NCI-H2029 treated with DMSO at 0.1 percent for 48 hours (cell line): ENCODE data around the gene POU3F3.

Experiments
- DNase-seq: peaks from one replicate; lab custom pipeline; 2025; lab: John Stamatoyannopoulos, UW

POU3F3 gene

DNA sequence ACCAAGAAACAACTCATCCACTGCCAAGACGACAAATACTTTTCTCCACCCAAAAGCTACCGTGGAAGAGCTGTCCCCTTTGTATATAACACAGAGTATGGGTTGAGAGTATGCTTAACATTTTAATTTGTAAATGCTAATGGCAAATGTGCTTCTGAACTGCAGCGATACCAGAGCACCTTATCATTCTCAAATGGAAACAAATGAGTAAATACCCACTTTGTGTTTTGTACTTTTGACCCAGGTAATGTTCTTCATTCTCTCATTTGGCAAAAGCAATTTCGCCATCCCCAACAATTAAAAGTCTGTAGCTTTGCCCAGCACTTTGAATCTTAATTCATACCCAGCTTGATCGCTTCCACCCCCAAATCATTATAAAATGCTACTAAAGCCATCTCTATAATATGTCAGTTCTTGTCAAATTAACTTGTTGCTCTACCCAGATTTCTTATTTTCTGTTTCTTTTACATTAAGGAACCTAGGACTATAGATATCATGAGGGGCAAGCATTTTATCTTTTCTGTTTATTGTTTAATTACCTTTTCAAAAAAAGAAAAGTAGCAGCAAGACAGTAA lies 6.2 kb upstream of the POU3F3 start:
- no peak for DNase-seq

DNA sequence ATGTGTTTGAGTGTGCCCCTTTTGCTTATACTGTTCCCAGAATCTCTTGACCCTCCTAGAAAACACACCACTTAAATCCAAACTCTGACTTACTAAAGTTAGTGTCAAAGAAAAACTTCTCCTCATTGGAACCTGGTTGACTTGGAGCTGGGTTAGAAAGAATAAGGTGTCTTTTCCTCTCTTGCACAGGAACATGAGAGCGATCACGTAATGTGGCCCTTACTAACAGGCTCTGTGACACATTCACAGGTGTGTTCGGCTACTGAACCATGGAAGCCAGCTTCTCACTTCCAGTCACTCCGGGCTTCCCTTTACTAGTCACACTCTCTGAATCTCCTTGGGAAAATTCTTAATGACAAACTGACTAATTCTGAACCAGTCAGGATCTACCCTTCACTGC lies 5.4 kb upstream of the POU3F3 start:
- DNase-seq = no peak

DNA sequence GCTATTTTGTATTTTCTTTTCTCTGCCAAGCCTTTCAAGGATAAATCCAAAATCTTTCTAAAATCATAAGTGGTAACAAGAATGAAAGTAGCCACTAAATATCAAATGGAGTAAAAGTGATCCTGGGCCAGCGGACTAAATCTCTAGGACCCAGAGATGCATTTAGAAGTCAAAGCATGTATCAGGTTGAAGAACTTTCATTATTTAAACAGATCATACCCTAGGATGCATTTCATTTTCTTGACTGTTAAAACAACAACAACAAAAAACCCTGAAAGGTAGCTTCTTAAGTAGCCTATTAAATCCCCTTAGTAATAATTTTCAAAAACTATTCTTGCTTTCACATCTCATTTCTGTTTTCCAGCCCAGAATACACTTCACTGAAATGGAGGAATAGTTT lies 4.8 kb upstream of the POU3F3 start:
- DNase-seq = no peak

DNA sequence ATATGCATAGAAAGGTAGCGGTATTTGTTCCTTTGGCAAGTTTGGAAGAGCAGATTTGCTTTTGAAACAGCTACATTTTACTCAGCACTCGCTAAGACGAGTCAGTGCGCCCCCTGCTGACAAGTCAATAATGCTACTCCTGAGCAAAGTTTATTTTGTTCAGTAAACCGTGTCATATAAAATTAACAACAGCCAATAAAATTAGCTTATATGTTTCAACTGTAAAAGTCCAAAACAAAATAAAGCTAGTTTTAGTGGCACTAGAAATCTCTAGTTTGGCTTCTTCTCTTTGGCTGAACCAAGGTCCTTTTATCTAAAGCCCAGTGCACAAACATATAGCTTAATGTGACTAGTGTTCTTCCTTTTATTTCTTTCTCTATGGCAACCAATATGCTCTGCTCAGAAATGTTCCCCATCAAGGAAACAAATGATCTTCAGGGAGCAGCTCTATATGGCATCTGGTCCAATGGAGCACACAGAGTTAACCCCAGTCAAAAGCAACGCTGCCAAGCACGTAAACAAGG lies 4.2 kb upstream of the POU3F3 start:
- no peak for DNase-seq

DNA sequence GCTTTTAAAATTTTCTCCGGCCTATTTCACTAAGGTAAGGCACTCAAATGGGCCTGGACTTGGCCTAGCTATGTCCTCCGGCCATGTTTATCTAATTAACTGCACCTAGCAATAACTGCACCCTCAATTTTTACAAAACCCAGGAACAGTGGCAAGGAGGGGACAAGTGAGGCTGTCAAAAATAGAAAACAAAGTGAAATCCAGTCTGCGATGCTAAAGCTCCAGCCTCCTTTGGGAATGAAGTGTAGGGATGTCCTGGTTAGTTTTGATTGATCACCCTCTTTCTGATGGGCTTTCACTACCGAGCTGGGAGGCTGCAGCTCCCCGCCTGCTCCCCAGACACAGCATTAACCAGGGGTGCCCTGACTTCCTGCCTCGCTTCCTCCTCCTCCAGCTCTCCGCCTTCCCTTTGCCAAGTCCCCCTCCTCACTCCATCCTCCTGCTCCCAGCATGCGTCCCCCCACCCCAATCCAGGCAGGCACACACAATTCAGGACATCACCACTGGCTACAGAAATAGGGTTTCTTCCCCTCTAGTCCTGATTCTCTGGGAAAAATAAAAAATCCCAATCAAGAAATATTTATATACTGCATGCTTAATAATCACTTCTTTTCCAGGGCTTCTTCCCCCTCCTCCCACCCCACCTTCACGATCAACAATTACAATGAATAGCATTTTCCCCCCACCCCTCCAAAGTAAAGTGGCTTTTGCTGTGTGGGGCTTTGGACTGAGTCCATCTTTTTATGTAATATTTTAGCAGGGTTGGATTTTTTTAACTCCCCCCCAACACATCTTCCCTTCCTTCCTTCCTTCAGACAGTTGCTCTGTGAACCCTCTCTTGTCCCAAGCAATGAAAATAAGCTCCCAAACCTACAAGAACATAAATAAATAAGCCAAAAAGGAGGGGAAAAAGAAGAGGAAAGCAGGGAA lies 3.3 kb upstream of the POU3F3 start:
- no peak for DNase-seq

DNA sequence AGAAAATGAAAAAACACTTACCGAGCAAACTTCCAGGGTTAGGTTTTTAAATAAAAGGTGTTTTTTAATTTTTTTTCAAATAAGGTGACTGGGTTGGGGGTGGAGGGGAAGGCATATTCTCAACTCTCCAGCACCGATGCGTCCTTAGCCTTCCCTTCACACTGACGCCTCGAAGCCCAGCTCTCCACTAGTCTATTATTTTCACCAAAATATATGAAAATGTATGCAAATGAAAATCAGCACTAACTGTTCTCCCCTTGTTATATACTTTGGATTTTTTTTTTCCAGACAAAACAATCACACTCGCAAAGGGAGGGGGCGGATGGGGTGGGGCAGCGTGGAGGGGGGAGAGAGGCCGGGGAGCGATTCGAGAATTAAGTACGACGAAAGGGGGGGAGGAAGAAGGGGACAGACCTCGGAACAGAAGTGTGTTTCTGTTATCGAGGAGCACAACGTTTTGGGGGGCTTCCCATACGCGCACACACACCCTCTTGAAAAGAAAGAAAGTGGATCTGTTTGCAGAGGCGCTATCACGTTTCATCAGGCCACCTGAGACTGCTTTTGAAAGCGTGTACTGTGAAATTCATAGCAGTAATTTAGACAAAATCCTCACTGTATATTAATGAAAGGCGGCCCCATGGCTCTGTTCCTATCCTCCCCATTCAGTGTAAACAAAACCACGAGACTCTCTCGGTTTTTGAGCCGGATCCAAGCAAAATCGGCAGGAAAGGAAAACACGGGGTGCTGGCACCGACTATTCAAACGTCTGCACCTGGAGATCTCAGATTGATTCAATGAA lies 2.4 kb upstream of the POU3F3 start:
- no peak for DNase-seq

DNA sequence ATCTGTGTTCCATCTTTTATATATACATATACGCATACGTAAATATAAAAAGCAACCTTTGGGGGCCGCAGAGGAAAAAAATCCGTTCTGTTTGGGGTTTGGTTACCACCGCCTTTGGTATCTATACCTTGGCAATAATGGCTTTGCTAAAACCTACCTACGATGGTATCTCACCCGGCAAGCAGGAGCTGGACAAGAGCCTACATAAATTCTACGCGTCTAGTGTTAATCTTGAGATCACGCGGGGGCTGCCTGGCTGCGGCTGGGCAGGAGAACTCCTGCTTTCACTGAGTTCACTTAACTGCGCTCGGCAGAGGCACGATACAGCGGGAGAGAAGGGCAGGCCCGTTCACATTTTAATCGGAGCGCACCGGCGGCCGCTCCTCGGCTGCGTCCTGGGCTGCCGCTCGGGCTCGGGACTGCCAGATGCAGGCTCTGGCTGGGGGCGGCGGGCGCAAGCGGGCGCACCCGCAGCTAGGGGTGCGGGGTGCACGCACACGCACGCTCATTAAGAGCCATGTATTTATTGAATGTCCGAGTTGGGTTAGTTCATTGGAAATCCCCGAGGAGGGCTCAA lies 1.7 kb upstream of the POU3F3 start:
- no peak for DNase-seq

DNA sequence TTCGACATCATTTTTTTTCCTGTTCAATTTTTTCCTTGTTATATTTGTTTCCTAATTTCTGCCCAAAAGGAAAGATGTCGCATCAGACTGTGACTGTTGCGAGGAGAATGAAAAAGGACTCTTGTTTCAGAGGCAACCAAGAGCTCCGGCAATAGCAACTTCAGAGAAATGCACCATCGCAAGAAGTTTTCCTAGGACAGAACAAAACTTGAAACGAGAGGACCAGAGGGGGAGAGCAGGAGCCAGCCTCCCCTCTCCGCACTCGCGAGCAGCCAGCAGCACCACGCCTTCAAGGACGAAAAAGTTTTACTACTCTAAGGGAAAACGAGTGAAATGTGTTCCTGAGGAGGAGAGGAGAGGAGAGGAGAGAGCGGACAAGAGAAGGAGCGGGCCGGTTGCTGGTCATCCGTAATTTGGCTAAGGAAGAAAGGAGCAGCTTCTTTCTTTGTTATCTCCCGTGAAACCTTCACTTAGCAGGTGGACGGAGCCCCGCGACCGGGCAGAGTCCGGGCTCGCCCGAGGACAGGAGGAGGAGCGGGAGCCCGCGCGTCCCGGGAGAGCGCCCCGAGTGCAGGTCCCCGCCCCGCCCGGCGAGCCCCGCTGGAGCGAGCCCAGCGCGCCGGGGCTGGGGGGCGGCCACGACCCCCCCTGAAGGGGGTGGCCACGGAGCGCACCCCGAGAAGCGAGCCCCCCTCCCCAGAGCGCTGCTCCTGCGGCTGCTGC lies 744 bp downstream of the POU3F3 start:
- no peak for DNase-seq

DNA sequence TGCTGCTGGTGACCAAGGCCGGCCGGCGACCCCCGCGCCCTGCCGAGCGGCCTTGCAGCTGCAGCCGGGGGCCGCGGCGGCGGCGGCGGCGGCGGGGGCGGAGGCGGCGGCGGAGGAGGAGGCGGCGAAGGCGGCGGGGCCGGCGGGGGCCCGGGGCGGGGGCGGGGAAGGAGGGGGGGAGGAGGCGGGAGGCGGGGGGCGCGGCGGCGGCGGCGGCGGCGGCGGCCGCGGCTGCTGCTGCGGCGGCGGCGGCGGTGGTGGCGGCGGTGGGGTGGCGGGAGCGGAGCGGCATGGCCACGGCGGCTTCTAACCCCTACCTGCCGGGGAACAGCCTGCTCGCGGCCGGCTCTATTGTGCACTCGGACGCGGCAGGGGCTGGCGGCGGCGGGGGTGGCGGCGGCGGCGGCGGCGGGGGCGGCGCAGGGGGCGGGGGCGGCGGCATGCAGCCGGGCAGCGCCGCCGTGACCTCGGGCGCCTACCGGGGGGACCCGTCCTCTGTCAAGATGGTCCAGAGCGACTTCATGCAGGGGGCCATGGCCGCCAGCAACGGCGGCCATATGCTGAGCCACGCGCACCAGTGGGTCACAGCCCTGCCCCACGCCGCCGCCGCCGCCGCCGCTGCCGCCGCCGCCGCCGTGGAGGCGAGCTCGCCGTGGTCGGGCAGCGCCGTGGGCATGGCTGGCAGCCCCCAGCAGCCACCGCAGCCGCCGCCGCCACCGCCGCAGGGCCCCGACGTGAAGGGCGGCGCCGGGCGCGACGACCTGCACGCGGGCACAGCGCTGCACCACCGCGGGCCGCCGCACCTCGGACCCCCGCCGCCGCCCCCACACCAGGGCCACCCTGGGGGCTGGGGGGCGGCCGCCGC lies 1.5 kb downstream of the POU3F3 start:
- no peak for DNase-seq

DNA sequence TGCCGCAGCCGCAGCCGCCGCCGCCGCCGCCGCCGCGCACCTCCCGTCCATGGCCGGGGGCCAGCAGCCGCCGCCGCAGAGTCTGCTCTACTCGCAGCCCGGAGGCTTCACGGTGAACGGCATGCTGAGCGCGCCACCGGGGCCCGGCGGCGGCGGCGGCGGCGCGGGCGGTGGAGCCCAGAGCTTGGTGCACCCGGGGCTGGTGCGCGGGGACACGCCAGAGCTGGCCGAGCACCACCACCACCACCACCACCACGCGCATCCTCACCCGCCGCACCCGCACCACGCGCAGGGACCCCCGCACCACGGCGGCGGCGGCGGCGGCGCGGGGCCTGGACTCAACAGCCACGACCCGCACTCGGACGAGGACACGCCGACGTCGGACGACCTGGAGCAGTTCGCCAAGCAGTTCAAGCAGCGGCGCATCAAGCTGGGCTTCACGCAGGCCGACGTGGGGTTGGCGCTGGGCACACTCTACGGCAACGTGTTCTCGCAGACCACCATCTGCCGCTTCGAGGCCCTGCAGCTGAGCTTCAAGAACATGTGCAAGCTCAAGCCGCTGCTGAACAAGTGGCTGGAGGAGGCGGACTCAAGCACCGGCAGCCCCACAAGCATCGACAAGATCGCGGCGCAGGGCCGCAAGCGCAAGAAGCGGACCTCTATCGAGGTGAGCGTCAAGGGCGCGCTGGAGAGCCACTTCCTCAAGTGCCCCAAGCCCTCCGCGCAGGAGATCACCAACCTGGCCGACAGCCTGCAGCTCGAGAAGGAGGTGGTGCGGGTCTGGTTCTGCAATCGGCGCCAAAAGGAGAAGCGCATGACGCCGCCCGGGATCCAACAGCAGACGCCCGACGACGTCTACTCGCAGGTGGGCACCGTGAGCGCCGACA lies 2.4 kb downstream of the POU3F3 start:
- DNase-seq = no peak

DNA sequence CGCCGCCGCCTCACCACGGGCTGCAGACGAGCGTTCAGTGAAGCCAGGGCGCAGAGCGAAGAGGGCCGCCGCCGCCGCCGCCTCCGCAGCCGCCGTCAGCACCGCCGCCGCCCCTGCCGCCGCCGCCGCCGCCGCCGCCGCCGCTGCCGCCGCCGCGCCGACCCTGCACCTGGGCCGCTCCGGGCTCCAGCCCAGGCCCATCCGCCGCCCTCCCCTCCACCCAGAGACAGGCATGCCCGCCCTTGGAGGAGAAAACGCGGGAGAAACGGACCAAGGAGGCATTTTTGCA lies 3.0 kb downstream of the POU3F3 start:
- no peak for DNase-seq

DNA sequence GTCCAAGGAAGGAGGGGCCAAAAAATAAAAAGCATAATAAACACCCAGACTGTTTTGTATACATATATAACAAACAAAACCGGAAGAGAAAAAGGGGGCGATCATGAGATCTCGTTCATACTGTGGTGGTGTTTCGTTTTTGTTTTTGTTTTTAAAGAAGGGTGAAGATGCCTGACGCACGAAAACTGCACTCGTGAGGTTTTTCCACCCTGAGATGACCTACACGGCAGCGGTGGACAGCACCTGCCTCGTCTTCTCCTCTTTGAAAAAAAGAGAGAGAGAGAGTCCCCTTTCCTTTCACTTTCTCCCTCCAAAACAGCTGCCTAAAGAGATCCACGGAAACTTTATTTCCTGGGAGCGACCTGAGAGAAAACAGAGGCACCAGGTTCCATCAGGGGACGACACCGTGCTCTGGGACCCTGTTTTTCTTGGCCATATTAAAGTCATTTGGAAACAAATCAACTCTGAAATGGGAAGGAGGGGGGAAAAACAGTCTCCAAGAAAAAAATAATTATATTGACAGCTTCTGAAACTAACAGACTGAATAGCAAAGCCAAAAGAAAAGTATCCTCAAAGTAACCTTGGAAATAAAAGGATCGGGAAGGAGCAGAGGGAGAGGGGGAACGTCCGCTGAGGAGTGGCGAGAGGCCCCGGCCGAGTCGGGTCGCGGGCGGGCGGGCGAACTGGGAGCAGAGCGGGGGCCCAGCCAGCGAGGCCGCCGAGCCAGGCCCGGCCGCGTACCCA lies 3.5 kb downstream of the POU3F3 start:
- DNase-seq = no peak

DNA sequence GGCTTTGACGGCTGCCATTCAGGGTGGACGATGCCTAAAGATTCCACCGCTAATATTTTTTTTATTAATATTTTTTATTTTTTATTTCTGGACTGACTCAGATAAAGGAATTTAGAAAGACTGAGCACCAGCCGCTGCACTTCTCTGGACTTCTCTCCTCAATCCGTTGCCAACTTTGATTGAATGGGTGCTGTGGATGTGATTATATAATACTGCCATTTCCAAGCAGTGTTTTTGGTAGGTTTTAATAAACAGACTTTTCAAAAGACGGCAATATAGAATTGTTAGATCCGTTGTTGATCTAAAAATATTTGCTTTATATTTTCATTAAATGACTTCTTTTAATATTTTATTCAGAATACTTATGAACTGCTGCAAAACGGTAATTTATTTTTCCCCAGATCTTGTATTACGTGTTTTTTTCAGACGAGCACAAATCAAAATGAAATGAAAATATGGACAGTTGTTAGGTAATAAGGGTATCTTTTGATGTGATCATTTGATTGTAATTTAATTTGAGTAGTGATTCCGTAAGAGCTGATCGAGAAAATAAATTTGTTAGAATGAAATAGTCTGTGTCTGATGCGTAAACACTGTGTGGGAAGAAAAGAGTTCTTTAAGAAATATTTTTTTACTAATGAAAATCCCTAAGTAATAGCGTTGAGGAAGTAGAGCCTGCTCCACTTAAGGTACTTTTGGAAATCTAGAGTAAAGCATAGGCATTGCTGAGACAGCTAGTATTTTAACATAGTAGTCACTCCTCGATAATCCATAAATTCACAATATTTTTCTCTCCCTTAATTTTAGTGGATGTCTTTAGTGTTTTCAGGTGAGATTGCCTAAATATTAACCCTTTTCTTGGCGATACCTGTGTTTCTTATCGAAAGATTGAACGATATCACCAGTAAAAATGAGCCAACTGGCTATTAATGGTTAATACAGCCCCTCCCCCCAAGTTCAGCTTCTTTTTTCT lies 4.4 kb downstream of the POU3F3 start:
- no peak for DNase-seq

DNA sequence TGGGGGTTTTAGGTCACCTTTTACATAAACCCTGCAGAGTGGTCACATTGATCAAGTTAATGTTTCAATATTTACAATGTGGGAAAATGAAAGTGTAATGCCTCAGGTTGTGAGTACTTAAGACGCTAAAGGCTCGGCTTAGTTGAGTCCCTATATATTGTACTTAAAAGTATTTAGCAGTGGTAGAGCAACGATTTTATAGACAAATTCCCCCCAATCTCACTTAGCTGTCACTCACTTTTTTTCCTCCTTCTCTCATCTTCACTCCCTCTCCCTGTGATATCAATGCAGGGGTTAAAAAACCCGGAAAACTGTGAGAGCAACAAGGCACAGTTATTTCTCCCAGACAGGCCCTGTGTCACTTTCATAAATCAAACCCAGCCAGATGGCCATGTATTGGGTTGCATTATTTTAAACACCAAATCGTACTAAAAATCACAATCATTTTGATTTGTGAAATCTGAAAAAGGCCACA lies 5.4 kb downstream of the POU3F3 start:
- no peak for DNase-seq

DNA sequence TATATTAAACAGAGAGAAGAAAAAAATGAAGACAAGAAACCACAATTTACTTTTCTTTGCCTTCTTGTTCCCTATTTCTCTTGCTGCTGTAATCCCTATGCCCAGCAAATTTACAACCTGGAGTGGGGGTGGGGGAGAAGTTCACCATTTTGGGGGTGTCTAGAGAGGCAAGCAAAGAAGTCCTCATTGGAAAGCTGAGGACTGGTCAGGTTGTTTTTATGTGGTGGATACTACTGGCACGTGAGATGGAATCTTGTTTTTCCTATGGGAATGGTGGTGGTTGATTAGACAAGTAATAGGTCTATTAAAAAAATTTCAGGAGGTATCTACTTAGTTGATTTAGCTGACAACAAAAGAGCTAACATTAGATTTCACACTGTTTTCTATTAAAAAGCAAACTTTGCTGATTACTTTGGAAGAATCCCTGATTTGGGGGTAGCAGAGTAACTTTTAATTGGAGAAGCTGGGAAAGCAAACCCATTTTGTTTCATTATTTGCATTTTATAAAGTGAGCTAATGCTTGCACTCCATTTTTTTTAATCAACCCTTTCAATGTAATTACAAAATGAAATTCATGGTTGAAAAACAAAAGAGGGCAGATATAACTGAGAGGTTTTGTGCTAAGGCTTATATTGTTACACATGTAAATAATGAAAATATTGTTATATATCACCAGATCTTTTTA lies 6.0 kb downstream of the POU3F3 start:
- DNase-seq = no peak

DNA sequence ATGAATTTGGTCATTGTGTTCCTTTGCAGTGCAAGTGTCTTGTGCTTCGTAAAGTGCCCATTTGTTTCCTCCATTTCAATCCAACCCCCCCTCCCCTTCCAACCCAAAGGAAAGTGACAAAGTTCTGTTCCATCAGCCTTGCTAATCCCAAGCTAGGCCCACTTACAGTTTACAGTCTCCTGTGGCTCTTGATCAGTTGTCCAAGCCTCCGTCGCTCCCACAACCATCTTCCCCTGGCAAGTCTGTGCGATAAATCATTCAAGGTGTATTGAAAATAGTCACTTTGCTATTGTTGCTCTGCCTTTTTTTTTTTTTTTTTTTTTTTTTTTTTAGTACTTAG lies 6.5 kb downstream of the POU3F3 start:
- no peak for DNase-seq

DNA sequence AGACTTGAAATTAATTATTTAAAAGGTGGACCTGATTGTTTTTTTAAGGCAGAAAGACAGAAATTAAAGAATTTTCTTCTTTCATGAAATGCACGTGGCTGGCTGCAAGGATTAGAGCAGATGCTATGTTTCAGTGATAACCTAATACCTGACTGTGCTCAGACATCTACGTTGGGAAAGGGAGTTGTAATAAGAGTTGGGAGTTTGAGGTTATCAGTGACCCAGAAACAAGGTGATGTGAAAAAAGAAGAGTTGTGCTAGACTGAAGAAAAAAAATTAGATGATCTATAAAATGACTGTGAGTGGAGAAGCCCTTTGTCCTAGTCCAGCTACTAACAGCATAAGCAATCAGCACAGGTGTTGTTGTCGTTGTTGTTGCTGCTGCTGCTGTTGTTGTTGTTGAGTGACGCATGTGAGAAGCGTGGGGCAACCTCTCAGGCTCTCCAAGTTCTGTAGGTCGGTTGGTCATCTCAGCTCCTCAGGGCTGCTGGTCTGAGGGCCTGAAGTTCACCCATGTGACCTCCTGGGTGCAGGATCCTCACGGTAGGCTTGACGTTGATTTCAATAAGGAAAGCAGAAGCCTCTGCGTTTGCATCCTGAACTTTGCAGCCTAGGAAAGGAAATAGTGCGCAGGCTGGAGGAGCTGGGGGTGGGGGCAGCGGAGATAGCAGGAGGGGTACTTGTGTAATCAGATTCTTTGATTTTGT lies 7.6 kb downstream of the POU3F3 start:
- DNase-seq = no peak
